ENCODE results near the gene PCDHB11.

PCDHB11 gene

DNA sequence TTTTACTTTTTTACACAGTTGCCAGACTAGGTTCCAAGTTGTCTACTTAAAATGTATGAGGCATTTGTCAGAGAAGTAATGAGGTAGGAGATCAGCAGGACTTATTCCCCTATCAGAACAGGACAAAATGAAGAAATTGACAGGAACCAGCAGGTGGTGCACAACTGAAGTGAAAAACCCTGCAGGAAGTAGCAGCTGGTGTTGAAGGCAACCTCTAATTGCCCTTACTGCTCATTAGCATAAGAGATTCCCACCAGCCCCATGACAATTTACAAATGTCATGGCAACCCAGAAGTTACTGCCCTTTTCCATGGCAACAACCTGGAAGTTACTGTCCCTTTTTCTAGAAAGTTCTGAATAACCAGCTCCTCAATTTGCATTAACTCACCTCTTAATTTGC is 51.1 kb downstream of the PCDHB11 start:
- Histone ChIP-seq H3K9me2 (ENCODE audit: low read depth, low read length) (no peaks in the 10 kb centered on the region), H3K4me3 (ENCODE audit: low read depth, low read length, poor library complexity, severe bottlenecking) (no peak overlapping the region), H2AFZ (ENCODE audit: low read length) (no peak overlapping the region), H3K79me2 (ENCODE audit: insufficient read depth, low read length) (no peaks in the 10 kb centered on the region), H3K36me3 (ENCODE audit: insufficient read depth, low read length) (no peaks in the 10 kb centered on the region), H3K4me1 (ENCODE audit: insufficient read depth, low read length, severe bottlenecking) (no peaks in the 10 kb centered on the region), H3K4me2 (ENCODE audit: low read length) (no peak overlapping the region), H3K9ac (ENCODE audit: low read length) (no peak overlapping the region), H3K27me3 (ENCODE audit: insufficient read depth, low read length) (no peaks in the 10 kb centered on the region), H3F3A (ENCODE audit: insufficient read depth, low read length) (no peaks in the 10 kb centered on the region), H4K20me1 (ENCODE audit: insufficient read depth, low read length) (no peaks in the 10 kb centered on the region), H3K9me3 (ENCODE audit: low read length) (peaks cover 17% of the 10 kb centered on the region; the same call in 1 of the 2 replicates), H3K27ac (ENCODE audit: low read depth, low read length, poor library complexity, severe bottlenecking) (no peak overlapping the region)
- TF ChIP-seq, protein P1, sequence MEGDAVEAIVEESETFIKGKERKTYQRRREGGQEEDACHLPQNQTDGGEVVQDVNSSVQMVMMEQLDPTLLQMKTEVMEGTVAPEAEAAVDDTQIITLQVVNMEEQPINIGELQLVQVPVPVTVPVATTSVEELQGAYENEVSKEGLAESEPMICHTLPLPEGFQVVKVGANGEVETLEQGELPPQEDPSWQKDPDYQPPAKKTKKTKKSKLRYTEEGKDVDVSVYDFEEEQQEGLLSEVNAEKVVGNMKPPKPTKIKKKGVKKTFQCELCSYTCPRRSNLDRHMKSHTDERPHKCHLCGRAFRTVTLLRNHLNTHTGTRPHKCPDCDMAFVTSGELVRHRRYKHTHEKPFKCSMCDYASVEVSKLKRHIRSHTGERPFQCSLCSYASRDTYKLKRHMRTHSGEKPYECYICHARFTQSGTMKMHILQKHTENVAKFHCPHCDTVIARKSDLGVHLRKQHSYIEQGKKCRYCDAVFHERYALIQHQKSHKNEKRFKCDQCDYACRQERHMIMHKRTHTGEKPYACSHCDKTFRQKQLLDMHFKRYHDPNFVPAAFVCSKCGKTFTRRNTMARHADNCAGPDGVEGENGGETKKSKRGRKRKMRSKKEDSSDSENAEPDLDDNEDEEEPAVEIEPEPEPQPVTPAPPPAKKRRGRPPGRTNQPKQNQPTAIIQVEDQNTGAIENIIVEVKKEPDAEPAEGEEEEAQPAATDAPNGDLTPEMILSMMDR (IDR thresholded peaks at IDR 0.05; ENCODE audit: low read length), result no peak
- no peak for TF ChIP-seq EZH2 (IDR thresholded peaks at IDR 0.05; ENCODE audit: borderline replicate concordance, low read length)
